Pulmonary artery endothelial cell (primary cell): ENCODE measurements around the gene MLH1. TPM values are rescaled to one million over a fixed set of nuclear protein-coding genes. Genes with fewer than 3 reads are reported as not detected.

Source experiments
- DNase-seq: peaks from one replicate; pipeline ENCODE4 v3.0.0-alpha.2; 2011; ENCODE audit warnings: low read depth, low spot score
- total RNA-seq: library from RNA; depleted of rRNA; stranded (reverse); fragments of >200 nt; gene quantifications from 2 replicates; pipeline ENCODE4 v1.2.3, GENCODE V29; 2014

The MLH1 gene
- total RNA-seq, 1 donor from 2014 or later: 32.5 TPM

DNA sequence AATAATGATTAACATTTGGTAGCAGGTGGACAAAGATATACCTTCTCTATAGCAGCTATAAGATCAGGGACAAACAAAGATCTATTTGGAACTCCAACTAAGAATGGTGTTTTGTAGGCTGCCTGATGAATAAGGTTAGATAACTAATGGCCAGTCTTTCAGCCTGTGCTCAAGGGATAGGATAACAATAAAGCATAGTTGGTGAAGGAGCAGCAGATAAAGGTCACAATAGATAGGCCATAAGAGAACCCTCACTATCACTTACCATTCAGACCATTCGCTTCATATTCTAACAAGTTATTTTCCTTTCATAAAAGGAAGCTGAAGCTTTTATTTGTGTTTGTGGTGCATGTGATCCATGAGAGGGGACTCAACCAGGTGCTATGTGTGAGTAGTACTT, 20.2 kb upstream of the MLH1 start:
- no peak for DNase-seq

DNA sequence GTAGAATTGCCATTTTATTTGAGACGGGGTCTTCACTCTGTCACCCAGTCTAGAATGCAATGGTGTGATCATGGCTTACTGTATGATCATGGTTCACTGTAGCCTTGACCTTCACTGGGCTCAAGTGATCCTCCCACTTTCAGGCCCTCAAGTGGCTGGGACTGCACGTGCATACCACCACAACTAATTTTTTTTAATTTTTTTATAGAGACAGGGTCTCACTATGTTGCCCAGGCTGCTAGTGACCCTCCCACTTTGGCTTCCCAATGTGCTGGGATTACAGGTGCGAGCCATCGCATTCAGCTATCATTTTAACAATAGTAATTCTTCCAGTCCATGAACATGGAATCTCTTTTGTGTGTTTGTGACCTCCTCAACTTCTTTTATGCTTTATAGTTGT, 12.3 kb upstream of the MLH1 start:
- DNase-seq: no peak

DNA sequence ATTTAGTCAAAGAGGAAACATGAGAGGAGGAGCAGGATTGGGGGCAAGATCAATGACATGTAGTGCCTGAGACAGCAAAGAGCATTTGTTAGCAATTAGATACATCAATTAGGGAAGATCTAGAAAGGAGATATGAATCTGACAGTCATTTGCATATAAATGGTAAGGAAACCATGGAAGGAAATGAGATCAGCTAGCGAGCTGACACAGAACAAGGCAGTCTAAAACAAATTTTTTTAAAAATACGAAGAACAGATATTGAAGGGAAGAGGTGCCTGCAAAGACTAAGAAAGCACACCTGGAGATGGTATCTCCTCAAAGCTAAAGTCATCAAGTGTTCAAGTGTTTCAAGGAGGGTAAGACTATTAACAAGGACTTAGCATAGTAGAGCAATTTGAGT, 5.0 kb upstream of the MLH1 start:
- DNase-seq: no peak

DNA sequence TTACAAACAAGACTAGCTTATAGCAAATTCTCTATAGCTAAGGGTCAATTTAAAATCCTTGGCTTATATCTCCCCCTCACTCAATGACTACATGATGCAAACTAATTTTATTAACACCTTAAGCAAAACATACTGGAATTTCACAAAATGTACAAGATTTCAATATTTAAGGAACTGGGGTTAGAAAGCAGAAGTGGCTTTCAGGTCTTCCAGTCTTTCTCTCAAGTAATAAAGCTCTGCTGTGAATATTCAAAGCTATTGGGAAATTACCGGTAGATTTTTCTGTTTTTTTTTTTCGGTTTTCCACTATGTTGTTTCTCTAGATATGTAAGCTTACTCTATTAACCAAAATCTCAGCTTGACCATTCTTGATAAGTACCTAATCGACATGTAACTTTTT, 4.3 kb upstream of the MLH1 start:
- no peak for DNase-seq

DNA sequence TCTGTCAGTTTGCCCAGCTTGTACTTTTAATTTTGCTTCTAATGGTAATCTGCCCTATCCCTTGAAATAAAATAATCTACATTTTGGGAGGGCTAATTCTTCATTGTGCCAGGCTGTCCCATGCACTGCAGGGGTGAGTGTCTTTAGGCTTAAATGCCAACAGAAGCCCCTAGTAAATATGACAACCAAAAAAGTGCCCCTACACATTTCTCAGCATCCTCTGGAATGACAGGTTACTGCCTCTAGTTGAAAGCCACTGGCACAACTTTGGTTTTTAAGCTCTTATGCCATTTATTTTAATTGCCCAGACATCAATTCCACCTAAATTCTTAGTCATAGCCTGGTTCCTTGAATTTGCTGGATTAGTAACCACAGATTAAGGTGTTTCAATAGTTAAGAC, 3.8 kb upstream of the MLH1 start:
- no peak for DNase-seq

DNA sequence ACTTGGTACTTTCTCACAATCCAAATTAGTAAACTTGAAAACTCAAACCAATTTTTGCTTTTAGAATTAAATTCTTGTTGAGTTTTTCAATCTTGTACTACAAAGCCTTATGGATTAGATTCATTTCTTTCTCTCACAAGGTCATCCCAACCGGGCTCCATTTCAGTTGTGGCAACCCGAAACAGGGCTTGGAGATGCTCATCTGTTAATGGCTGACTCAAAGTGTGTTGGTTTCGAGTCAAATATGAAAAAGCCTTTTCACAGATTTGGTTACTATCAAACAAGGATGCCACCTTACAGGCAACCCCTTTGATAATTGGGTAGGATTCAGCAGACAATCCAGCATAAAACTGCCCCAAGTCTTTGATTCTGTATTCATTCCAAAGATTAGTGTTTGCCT, 2.2 kb upstream of the MLH1 start:
- DNase-seq: no peak

DNA sequence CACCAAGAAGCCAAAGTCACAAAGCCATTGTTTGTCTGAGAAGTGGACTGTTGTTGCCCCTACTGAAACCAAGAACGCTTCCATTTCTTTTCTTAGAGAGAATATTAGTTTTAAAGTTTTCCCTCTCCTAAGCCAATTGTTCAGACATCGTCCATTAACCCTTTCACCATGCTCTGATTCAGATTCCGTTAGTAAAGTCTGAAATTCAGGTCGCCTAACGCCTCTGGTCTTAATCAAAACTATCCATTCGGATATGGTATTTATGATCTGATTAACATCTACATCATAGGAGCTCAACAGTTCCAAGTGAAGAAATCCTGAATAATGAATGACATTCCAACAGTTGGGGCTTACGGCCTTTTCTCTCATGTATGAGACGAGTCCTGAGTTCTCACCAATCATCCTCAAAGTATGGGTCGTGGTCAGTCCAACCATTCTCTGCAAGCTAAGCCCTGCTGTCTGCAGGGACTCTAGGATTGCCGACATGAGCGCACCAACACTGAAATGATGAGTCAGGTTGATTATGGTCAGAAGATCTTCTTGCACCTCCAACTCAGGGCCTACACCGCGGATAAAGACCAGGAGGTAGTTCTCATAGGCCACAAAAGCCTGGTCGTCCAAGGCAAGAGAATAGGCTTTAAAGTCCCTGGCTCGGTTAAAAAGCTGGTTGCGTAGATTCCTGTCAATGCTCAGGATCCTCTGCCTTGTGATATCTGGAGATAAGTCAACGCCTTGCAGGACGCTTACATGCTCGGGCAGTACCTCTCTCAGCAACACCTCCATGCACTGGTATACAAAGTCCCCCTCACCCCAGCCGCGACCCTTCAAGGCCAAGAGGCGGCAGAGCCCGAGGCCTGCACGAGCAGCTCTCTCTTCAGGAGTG, 1.2 kb upstream of the MLH1 start:
- DNase-seq: no peak

DNA sequence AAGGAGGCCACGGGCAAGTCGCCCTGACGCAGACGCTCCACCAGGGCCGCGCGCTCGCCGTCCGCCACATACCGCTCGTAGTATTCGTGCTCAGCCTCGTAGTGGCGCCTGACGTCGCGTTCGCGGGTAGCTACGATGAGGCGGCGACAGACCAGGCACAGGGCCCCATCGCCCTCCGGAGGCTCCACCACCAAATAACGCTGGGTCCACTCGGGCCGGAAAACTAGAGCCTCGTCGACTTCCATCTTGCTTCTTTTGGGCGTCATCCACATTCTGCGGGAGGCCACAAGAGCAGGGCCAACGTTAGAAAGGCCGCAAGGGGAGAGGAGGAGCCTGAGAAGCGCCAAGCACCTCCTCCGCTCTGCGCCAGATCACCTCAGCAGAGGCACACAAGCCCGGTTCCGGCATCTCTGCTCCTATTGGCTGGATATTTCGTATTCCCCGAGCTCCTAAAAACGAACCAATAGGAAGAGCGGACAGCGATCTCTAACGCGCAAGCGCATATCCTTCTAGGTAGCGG, 452 bp upstream of the MLH1 start, which contains the start of gene EPM2AIP1:
Gene EPM2AIP1 (minus strand): TSS at position 326 of the 520 bp plus-strand sequence. CDS start 54 bp downstream, at position 272.
- no peak for DNase-seq

DNA sequence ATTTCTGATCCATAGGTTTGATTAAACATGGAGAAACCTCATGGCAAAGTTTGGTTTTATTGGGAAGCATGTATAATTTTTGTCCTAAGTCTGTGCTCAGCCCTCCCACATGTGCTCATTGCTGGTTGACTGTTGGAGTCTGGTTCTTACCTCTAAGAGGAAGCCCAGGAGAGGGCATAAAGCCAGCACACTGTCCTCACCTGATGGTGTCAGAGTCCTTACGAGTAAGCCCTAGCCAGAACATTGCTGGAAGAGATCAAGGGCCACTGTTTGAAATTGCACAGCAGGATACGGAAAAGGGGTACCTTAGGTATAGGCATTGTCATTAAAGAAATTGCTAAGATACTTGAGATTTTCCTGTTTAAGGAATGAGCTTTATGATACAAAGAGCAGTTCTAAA, 21.3 kb downstream of the MLH1 start:
- DNase-seq: no peak

DNA sequence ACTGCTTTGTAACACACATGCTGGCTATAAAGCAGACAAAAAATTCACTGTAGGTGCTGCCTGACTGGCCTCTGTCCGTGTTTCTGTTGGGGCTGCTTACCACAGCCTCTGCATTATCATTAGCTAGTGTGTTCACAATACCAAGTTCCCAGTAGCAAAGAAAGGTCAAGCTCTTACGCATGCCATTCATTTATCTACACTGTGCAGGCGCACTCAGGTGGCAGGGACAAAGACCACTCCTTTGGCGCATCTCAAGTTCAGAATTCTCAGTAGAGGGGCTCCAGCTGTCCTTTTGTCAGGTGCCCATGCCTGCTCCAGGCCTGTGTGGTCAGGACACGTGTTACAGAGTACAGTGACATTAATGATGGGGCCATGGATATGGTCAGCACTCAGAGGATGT, 22.3 kb downstream of the MLH1 start:
- DNase-seq: no peak

DNA sequence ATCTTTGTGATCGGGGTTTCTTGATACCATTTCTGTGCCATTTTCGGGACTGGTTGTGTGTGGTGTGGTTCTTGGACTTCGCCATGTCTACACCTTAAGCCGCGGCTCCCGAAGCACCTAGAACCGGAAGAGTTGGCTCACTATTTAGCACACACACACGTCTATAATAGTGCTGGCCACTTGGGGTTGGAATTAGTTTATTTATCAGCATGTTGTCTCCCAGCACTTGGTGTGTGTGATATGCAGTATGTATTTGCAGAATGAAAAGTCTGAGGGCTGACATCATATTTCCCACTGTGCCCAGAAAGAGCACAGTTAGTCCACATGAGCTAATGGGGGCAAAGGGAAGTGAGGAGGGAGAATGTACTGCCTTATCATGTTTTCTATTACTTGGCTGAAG, 23.6 kb downstream of the MLH1 start:
- no peak for DNase-seq

DNA sequence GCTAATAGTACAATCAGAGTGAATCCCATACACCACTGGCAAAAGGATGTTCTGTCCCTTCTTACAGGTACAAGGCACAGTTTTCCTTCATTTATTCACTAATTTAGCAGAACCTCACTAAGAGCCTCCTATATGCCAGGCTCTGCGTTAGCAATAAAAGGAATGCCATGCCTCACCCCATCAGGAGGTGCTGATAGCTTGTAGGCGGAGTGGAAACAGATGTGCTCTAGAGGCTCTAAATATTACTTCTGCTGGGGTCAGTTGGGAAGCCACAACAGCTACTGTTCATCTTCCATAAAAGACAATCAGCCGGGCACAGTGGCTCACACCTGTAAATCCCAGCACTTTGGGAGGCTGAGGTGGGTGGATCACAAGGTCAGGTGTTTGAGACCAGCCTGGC, 24.4 kb downstream of the MLH1 start:
- DNase-seq: no peak

DNA sequence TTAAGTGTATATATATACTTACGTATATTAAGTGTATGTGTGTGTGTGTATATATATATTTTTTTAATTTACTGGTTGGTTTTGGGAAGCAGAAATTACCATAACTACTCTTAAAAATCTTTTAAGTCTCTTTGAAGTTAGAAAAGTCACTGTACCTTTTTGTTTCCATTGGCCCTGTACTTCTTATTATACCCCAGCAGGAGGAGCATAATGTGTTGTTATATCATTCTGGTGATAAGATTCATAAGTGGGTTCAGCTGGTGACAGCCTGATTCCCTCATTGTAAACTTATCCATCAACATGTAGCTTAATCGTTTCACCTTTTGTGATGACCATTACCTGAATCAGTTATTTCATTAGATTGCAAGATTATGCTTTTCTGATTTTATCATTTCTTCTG, 30.8 kb downstream of the MLH1 start:
- no peak for DNase-seq

DNA sequence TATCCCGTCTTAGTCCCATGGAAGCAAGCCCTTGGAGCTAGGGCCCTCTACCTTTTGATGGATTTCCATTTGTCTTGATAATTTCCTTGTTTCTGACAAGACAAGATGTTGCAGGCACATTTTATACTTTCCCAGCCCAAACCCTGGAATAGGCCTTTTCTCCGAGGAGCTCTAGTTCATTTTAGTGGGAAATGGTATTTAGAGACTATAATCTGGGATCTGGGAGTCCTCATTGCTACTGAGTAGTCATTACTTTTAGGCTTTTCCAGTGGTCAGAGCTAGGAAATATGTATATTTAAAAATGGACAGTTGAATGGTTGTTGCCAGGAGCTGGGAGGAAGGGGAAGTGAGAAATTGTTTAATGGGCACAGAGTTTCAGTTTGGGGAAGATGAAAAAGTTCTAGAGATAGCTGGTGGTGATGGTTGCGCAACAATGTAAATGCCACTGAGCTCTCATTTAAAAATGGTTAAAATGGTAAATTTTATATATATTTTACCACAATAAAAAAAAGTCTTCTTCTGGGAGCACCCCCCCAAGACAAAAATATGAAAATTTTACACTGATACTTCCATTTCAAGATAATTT, 31.6 kb downstream of the MLH1 start:
- DNase-seq: no peak

DNA sequence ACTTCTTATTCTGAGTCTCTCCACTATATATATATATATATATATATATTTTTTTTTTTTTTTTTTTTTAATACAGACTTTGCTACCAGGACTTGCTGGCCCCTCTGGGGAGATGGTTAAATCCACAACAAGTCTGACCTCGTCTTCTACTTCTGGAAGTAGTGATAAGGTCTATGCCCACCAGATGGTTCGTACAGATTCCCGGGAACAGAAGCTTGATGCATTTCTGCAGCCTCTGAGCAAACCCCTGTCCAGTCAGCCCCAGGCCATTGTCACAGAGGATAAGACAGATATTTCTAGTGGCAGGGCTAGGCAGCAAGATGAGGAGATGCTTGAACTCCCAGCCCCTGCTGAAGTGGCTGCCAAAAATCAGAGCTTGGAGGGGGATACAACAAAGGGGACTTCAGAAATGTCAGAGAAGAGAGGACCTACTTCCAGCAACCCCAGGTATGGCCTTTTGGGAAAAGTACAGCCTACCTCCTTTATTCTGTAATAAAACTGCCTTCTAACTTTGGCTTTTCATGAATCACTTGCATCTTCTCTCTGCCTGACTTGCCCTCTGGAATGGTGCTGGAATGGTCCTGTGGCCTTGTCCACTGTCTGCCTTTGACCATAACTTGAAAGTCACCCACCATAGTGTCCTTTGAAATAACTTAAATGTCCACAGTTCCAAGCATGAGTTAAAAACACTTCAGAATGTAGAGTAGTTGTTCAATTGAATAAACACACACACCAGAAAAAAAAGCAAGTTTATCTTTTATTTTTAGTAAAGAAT, 32.4 kb downstream of the MLH1 start:
- no peak for DNase-seq

DNA sequence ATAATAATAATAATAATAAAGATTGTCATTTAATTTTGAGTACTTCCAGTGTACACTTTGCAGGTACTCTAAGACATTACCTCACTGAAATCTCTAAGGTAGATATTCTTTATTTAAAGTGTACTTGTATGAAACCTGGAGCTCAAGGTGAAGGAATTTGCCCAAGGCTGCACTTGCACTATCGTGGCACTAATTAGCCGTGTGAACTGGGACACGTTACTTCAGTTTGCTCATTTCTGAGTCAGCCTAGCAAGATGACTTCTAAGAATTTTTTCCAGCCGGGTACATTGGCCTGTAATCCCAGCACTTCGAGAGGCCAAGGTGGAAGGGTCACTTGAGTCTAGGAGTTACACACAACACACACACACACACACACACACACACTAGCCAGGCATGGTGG, 33.5 kb downstream of the MLH1 start:
- no peak for DNase-seq

DNA sequence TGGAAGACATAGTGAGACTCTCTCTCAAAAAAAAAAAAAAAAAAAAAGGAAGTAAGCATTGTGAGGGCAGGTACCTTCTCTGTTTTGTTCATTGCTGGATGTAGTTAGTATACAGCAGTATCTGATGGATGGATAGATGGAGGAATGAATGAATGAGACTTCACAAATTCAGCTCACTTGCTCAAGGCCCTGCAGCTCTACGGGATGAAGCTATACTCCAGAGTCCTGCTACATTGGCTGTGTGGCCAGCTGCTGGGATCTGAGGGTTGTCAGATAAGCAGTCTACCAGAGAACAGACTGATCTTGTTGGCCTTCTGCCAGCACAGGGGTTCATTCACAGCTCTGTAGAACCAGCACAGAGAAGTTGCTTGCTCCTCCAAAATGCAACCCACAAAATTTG, 35.0 kb downstream of the MLH1 start:
- DNase-seq: no peak

DNA sequence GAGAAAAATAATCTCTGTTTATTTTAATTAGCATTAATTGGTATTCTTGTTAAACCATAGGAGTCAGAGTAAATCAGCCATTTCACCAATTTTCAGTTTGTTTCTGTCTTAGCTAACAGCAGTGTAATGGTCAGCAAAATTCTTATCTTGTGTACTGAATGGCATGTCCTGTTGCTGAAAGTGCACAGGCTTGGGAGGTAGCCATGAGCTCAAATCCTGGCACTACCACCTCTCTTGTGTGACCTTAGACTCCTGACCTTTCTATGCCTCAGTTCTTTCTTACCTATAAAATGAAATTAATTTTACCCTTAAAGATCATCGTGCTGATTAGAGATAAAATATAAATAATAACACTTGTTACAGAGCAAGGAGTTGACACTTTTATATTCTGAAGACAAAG, 35.8 kb downstream of the MLH1 start:
- DNase-seq: no peak

DNA sequence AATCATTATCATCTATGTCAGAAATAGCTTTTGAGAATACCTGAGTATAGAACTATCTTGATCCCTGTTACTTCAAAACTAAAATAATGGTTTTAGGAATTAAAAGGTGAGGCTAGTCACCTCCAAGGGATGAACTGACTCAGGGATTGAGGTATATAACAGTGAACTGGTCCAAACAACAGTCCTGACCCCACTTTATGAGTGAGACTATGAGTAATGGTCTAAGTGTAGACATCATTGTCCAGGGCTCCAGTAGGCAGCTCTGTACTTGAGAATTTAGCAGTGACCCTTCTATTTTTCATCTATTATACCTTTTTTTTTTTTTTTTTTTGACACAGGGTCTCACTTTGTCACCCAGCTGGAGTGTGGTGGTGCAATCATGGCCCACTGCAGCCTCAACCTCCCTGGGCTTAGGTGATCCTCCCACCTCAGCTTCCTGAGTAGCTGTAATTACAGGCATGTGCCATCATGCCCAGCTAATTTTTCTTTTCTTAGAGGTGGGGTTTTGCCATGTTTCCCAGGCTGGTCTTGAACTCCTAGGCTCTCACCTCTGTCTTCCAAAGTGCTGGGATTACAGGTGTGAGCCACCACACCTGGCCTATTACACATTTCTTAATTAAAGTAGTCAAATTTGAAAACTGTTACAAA, 36.3 kb downstream of the MLH1 start:
- DNase-seq: no peak

DNA sequence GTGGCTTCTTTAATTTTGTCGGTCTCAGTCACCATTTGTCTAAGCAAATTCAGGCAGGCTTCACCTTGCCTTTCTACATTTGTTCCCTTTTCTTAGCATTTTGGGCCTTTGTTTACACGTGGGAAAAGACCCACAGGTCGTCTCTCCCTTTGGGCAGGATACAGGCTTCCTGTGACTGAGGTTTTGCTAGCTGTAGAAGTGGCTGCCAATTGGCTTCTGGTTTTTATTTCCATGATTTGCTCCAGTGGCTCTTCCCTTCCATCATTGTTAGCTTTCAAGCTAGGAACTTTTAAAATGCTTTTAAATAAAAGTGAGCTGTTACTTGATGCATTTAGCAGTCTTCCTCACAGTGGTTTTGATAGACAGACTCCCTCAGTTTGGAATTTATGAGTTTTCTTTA, 37.3 kb downstream of the MLH1 start:
- DNase-seq: no peak

DNA sequence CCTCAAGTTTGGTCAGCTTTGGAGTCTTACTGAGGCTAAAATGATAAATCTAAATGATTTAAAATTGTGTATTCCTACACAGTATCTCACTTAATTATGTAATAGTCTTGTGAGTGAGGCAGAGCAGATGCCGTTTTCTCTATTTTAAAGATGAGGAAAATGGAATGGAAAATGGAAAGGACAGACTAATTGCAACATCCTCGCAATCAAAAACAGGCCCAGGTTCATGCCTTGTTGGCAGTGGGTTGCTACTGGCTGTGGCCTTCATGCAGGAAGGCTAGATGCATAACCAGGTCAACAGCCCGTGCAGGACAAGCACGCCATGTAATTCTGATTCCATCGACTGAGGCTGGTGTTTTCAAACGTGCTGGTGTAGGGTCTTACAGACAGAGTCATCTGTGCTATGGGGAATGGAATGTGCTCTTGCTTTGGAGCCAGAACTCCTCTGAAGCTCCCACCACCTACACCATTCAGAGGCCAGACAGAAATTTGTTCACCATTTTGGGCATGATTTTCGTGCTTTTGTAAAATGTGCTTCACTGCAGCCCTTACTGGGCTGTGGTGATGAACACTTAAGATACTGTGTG, 37.9 kb downstream of the MLH1 start:
- no peak for DNase-seq
